Esophagus muscularis mucosa (tissue), 4 donors: ENCODE measurements around the gene ATRN. TPM values are rescaled to one million over a fixed set of nuclear protein-coding genes. Genes with fewer than 3 reads are reported as not detected.

ENCODE experiments used
- DNase-seq: peaks from one replicate; pipeline ENCODE4 v3.0.0-alpha.2; 2017; ENCODE audit errors: extremely low spot score
- H3K27ac ChIP-seq, 4 donors: fragments of 200-600 bp; sonication (generic); replicated peaks in 1 of 4; 1 replicate in 3 of 4; 2 replicates in 1 of 4; pipeline ENCODE4 v1.5.1; 2016 to 2019; ENCODE audit warnings: mild to moderate bottlenecking in 1 of 4
- H3K27me3 ChIP-seq, 4 donors: fragments of 200-600 bp; sonication (generic); one replicate each; pipeline versions ENCODE4 v1.5.1 to v1.6.0; 2016 to 2019
- H3K36me3 ChIP-seq, 4 donors: fragments of 200-600 bp; sonication (generic); one replicate each; pipeline ENCODE4 v1.5.1; 2016 to 2019
- H3K4me1 ChIP-seq, 4 donors: fragments of 200-600 bp; sonication (generic); one replicate each; pipeline ENCODE4 v1.5.1; 2016 to 2019
- H3K4me3 ChIP-seq, 4 donors: fragments of 200-600 bp; sonication (generic); 1 replicate in 2 of 4; 2 replicates in 2 of 4; pipeline ENCODE4 v1.5.1; 2016 to 2019; ENCODE audit warnings: mild to moderate bottlenecking in 4 of 4, moderate library complexity in 1 of 4
- H3K9me3 ChIP-seq, 4 donors: fragments of 200-600 bp; sonication (generic); 1 replicate in 3 of 4; 2 replicates in 1 of 4; pipeline ENCODE4 v1.5.1; 2016 to 2019
- EP300 ChIP-seq: sonication (generic); formaldehyde crosslinking; IDR thresholded peaks from one replicate; pipeline ENCODE4 v1.6.1; 2017; ENCODE audit warnings: antibody characterized with exemption
- POLR2A ChIP-seq: fragments of 450-650 bp; IDR thresholded peaks from one replicate; pipeline ENCODE4 v1.6.1; 2017; ENCODE audit warnings: antibody characterized with exemption, moderate library complexity, mild to moderate bottlenecking, low read depth
- POLR2AphosphoS5 ChIP-seq, 2 donors: sonication (generic); formaldehyde crosslinking; IDR thresholded peaks; one replicate each; pipeline ENCODE4 v1.6.1; 2017; ENCODE audit warnings: antibody characterized with exemption in 2 of 2
- WGBS: methylation state at CpG from one replicate; pipeline ENCODE4 v1.1.5; 2018; 5-methylcytosine and 5-hydroxymethylcytosine counted together
- intact Hi-C: fragments of 100-400 bp; cut with DNase I; formaldehyde crosslinking; loops from one replicate; pipeline ENCODE4 v1.15.1; 2023
- total RNA-seq, 4 donors: library from RNA; depleted of rRNA; stranded (reverse); fragments of >200 nt; gene quantifications; one replicate each; pipeline versions ENCODE4 v1.1.0 to v1.2.1, GENCODE V29; 2016
- TF ChIP-seq, protein P1 (sequence below), 3 experiments: fragments of 200-600 bp in 2 of 3; fragments of 450-650 bp in 1 of 3; sonication (generic) in 2 of 3; IDR thresholded peaks; one replicate each; pipeline ENCODE4 v1.5.1; 2017 to 2019; ENCODE audit warnings: antibody characterized with exemption in 3 of 3, mild to moderate bottlenecking in 2 of 3, moderate library complexity in 1 of 3

Gene ATRN
- total RNA-seq, 4 donors from 2014 or later, result 14.1 to 19.1 (median 18.0) TPM

DNA sequence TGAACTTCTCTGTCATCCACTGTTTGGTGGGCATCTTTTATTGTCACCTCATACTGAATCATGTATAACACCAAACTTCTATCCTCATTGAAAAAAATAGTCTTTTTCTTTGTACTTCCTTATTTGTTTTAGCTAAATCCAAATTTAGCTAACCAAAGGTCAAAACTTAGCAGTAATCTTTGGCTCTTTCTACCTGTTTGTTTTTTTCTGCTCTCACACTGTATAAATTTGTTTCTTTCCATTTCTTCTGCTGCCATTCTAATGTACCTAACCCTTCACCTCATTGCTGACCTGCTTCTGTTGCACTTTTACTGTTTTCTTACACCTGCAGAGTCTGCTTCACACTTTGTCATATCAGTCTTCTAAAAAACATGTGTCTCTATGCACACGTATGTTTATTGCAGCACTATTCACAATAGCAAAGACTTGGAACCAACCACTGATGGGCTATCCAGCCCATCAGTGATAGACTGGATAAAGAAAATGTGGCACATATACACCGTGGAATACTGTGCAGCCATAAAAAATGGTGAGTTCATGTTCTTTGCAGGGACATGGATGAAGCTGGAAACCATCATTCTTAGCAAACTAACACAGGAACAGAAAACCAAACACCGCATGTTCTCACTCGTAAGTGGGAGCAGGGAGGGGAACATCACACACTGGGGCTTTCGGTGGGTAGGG, 7.2 kb downstream of the ATRN start:
- no peaks in the 10 kb centered on the region for H3K36me3 ChIP-seq
- DNase-seq, result no peak
- WGBS, result over 99% methylated on average over 5 of the region's 5 CpGs
- no peaks in the 10 kb centered on the region for H3K27me3 ChIP-seq
- H3K27ac ChIP-seq, result no peak overlapping the region
- H3K4me1 ChIP-seq, result peaks cover 9 to 19% (median 13%) of the 10 kb centered on the region in 4 donors
- no peak for TF ChIP-seq EP300
- TF ChIP-seq, protein P1, sequence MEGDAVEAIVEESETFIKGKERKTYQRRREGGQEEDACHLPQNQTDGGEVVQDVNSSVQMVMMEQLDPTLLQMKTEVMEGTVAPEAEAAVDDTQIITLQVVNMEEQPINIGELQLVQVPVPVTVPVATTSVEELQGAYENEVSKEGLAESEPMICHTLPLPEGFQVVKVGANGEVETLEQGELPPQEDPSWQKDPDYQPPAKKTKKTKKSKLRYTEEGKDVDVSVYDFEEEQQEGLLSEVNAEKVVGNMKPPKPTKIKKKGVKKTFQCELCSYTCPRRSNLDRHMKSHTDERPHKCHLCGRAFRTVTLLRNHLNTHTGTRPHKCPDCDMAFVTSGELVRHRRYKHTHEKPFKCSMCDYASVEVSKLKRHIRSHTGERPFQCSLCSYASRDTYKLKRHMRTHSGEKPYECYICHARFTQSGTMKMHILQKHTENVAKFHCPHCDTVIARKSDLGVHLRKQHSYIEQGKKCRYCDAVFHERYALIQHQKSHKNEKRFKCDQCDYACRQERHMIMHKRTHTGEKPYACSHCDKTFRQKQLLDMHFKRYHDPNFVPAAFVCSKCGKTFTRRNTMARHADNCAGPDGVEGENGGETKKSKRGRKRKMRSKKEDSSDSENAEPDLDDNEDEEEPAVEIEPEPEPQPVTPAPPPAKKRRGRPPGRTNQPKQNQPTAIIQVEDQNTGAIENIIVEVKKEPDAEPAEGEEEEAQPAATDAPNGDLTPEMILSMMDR (IDR thresholded peaks at IDR 0.05), result no peak
- TF ChIP-seq POLR2A, result no peak
- no peak for TF ChIP-seq POLR2AphosphoS5 (IDR thresholded peaks at IDR 0.05)
- no peak overlapping the region for H3K4me3 ChIP-seq
- H3K9me3 ChIP-seq, result no peaks in the 10 kb centered on the region
- intact Hi-C loops, result no loop called here

GRCh38 chr20:3479025-3479424, 8.2 kb downstream of the ATRN start:
- WGBS, result 94% methylated on average over 2 of the region's 2 CpGs

DNA sequence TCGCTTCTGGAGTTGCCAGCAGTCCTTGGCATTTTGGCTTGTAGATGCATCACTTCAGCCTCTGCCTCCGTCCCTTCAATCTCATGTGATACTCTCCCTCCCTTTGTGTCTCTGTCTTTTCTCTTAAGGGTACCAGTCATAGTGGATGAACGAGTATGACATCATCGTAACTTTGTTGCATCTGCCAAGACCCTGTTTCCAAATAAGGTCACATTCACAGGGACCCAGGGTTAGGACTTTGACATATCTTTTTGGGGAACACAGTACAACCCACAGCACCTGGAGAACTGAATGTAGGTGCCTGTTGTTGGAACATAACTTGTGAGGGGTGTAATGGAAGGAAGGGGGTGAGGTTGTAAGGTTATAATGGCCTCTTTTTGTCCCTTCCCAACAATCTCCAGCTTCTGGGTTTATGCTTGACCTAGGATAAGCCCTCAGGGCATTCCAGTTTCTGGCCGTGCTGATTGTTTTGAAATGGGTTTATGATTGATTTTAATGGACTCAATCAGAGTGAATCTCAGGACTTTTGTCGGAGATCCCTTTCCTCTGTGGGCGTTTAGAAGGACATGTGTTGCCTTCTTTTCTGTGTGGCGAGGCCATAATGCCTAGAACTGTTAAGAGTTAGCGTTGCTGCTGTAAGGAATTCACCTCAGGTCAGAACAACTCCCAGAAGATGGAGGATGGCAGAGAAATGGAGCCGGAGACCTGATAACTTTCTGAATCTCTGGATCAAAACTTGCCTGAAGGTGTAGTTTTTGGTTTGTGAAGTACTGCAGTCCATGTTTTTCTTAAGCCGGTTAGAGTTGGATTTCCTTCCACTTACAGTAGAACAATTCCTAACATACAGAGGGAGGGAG, 9.2 kb downstream of the ATRN start:
- Histone ChIP-seq H3K9me3 (no peaks in the 10 kb centered on the region), H3K4me3 (no peak overlapping the region), H3K27ac (no peak overlapping the region), H3K4me1 (peaks cover 0 to 21% (median 17%) of the 10 kb centered on the region in 4 donors), H3K36me3 (no peaks in the 10 kb centered on the region), H3K27me3 (no peaks in the 10 kb centered on the region)
- intact Hi-C loops, result no loop called here
- DNase-seq, result no peak
- WGBS, result 91% methylated on average over 11 of the region's 11 CpGs
- TF ChIP-seq POLR2A (no peak), POLR2AphosphoS5 (IDR thresholded peaks at IDR 0.05) (no peak), EP300 (no peak)
- TF ChIP-seq, protein P1 (IDR thresholded peaks at IDR 0.05), result no peak

More at GRCh38 chr20:3479025-3479424, 8.2 kb downstream of the ATRN start:
- DNase-seq, result no peak
- H3K36me3 ChIP-seq, result no peaks in the 10 kb centered on the region
- H3K27ac ChIP-seq, result no peak overlapping the region
- no peaks in the 10 kb centered on the region for H3K9me3 ChIP-seq
- peaks cover 0 to 17% (median 13%) of the 10 kb centered on the region in 4 donors for H3K4me1 ChIP-seq
- H3K4me3 ChIP-seq, result no peak overlapping the region
- intact Hi-C loops, result no loop called here
- no peaks in the 10 kb centered on the region for H3K27me3 ChIP-seq
- TF ChIP-seq EP300 (no peak), POLR2AphosphoS5 (IDR thresholded peaks at IDR 0.05) (no peak), POLR2A (no peak)
- TF ChIP-seq, protein P1 (IDR thresholded peaks at IDR 0.05), result no peak

GRCh38 chr20:3483309-3483708, 12.5 kb downstream of the ATRN start:
- TF ChIP-seq POLR2A (no peak), POLR2AphosphoS5 (IDR thresholded peaks at IDR 0.05) (no peak), EP300 (no peak)
- TF ChIP-seq, protein P1 (IDR thresholded peaks at IDR 0.05), result no peak
- Histone ChIP-seq H3K27me3 (no peaks in the 10 kb centered on the region), H3K4me1 (peaks cover 0 to 21% (median 17%) of the 10 kb centered on the region in 4 donors), H3K27ac (no peak overlapping the region), H3K36me3 (no peaks in the 10 kb centered on the region), H3K4me3 (no peak overlapping the region), H3K9me3 (no peaks in the 10 kb centered on the region)
- intact Hi-C loops, result no loop called here
- 92% methylated on average over 3 of the region's 3 CpGs for WGBS
- no peak for DNase-seq
